Muscle of back (tissue), 13 donors: ENCODE results near the gene PPIAL4G. TPM values are rescaled to one million over a fixed set of nuclear protein-coding genes. Genes with fewer than 3 reads are reported as not detected.
"Not testable (repeated sequence)": the region's sequence is repeated elsewhere in the genome, so short reads cannot be mapped to it uniquely, and the experiment has no call there.

Experiments used
- DNase-seq, 3 donors: peaks; one replicate each; pipeline versions ENCODE4 v3.0.0 to v3.0.0-alpha.2; 2013
- long read RNA-seq, 9 donors: transcript quantifications; one replicate each; lab custom pipeline, GENCODE V29; 2026
- polyA plus RNA-seq, 10 donors: library from polyadenylated mRNA; unstranded; fragments of 120-200 nt; gene quantifications; one replicate each; pipeline ENCODE4 v1.2.1, GENCODE V29; 2013; ENCODE audit not compliant: insufficient read length in 10 of 10

PPIAL4G gene
- polyA plus RNA-seq: under 1 TPM in 4 of 10 donors, not detected in 6; 0.07 to 0.08 (median 0.07) TPM
- long read RNA-seq, donor 1: 0 reads
- long read RNA-seq, donor 2: 0 reads
- long read RNA-seq, donor 3: 0 reads
- long read RNA-seq, donor 4: 0 reads
- long read RNA-seq, donor 5: 0 reads
- long read RNA-seq, donor 6: 0 reads
- long read RNA-seq, donor 7, partial matches to known transcripts: 0 of 1 reads
- long read RNA-seq, donor 7, other reads (novel, unspliced or antisense): 0 of 1 reads
- long read RNA-seq, donor 8: 0 reads
- long read RNA-seq, donor 9: 0 reads

DNA sequence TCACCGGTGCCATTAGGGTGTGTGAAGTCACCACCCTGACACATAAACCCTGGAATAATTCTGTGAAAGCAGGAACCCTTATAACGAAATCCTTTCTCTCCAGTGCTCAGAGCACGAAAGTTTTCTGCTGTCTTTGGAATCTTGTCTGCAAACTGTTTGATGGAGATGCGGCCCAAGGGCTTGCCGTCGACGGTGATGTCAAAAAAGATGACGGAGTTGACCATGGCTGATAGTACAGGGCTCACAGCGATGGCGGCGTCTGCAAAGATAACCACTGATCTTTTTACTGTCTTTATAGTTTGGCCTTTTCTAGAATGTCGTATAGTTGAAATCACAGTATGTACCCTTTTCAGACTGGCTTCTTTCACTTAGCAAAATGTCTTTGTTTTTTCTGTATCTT lies at the start of gene PPIAL4G:
TSS of gene PPIAL4G (minus strand) at position 274 of the 400 bp plus-strand sequence. CDS start at position 224, 50 bp downstream.
- not testable (repeated sequence) for DNase-seq

DNA sequence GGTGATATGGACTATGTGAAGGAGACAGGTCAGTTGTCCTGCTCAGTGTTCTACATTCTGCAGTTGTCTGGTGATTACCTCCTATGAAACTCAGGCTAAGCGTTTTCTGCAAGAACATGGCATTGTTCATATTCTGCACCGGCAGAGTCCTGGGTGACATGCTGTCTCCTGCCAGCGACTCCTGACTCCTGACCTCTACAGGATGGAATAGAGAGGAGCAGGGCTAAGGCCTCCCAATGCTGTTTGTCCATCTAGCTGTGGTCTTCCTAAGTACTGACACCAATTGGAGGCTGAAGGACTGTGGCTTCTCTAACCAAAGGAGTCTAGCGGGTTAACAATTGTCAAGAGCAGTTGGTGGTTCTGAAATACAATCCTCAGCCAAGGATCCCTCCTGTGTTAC lies 49.1 kb upstream of the PPIAL4G start:
- not testable (repeated sequence) for DNase-seq

DNA sequence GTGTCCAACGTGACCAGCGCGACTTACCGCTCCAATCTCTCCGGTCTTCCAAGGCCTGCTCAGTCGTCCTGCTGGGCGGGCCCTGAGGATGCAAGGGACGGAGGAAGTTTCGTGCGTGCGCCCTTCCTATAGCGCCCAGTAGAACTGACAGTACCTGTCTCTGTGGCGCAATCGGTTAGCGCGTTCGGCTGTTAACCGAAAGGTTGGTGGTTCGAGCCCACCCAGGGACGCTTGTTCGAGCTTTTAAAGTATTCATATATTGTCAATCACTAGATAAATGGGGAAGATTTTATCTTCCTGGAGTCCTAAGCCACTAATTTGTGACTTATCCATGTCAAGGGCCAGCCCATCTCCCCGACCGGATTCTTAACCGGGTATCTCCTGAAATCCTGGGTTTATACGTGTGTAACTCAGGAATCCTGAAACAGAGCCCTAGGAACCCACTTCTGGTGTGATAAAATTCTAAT lies 46.0 kb upstream of the PPIAL4G start:
- peak in 2 of 3 donors; percentile 38 to 39 for DNase-seq

DNA sequence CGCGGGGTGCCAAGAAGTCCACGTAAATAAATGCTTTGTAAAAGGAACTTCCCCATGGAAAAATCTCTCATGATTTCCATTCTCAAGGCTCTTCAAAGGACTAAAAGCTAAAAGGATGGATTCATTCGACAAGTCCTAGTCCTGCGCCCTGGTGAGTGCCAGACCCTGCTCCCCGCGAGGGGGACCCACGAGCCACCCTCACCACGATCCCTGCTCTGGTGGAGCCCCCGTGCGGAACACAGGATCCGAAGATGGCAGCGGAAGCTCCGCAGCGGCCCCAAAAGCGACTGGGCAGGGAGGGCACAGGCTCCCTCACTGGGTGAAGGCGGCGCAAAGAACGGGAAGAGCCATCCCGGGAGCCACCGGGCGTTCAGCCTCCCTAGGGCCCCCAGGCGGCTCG lies 45.5 kb upstream of the PPIAL4G start:
- not testable (repeated sequence) for DNase-seq

DNA sequence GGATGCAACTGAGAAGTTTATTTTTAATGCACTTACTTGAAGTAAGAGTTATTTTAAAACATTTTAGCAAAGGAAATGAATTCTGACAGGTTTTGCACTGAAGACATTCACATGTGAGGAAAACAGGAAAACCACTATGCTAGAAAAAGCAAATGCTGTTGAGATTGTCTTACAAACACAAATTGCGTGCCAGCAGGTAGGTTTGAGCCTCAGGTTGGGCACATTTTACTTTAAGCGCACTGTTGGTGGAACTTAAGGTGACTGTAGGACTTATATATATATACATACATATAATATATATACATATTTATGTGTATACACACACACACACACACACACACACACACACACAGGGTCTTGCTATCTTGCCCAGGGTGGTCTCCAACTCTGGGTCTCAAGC lies 43.5 kb upstream of the PPIAL4G start:
- DNase-seq: not testable (repeated sequence)

DNA sequence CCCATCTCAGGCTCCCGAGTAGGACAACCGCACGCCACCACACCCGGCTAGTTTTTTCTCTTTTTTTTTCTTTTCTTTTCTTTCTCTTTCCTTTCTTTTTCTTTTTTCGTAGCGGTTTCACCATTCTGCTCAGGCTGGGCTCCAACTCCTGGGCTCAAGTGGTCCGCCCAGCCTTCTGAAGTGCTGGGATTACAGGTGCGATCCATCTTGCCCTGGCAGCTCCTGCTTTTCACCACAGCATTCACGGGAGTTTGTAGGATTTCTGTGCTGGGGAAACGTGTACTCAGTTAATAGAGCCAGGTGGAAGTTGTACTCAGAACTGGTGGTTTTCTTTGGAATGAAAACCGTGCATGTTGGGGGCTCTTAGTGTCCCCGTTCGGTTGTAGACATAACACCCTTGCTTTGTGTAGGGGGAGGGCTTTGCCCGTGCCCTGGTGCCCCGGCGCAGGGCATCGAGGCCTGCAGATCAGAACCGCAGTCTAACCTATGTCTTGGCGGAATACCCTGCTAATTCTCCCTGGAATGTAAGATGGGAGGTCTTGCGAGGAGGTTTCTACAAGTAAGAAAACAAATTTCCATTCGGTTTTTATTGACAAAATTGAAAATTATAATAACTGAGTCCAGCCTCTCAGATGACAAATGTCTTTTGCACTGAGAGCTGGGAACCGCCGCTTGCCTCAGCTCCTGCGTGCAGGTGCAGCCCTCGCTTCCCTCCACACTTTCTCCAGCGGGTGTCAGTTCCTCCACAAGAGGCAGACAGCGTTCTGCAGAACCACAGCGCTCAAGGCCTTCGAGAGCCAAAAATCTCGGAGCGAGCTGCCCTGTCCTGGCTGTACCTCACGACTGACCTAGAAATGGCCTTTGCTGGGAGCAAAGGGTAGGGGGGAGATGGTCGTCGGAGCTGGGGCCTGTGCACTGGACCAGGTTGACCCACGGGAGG lies 40.4 kb upstream of the PPIAL4G start:
- not testable (repeated sequence) for DNase-seq

DNA sequence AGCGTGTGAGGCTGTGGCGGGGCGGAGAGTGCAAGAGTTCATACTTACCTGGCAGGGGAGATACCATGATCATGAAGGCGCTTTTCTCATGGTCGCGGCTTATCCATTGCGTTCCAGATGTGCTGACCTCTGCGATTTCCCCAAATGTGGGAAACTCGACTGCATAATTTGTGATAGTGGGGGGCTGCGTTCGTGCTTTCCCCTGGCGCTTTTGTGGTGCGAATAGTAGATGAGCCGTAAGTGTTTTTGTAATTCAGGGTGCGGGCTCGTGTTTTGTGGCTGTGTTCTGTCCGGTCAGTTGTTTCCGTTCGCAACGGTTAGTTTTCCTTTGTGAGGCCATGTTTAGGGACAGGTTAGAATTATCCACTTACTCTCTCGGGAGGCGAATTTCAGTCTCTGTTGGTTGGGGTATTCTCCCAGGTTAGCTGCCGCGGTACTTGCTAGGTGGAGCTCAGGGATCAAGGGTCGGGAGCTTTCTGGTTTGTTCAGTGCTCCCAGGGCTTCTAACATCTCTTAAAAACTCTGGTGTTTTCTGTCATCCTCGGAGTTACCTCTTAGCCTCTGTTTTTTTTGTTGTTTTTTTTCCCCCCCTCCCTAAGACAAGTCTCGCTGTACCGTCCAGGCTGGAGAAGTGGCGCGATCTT lies 39.6 kb upstream of the PPIAL4G start:
- peak; percentile 88 to 97 (median 94) for DNase-seq

DNA sequence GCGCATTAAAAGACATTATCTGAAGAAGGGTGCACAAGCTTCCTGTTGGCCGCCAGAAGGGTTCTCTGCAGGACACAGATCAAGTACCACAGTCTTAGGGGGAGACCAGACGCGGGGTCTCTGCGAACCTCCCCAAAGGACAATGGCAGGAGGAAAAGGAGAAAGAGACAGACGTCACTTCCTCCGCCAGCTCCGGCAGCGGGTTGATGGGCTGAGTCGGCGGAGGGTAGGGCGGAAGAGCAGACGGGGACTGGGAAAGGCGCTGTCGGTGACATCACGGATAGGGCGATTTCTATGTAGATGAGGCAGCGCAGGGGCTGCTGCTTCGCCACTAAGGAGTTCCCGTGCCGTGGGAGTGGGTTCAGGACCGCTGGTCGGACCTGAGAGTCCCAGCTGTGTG lies 39.0 kb upstream of the PPIAL4G start:
- DNase-seq: peak; percentile 78 to 90 (median 78)

DNA sequence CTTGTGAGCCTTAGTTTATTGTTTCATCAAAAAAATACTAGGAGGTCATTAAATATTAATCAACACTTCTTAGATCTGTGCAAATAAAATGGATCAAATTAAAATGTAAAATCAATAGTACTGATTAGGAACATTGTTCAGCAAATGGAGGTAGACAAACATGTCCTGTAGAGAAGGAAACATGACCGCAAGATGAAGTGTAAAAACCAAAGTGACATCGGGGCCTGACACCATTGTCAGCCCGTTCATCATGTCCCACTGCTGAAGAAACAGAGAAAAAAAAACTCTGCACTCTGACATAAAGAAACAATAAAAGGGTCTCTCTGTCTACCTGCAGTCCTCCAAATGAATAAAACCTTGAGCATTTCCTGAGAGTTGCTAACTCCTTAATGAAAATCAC lies 31.2 kb upstream of the PPIAL4G start:
- DNase-seq: not testable (repeated sequence)

DNA sequence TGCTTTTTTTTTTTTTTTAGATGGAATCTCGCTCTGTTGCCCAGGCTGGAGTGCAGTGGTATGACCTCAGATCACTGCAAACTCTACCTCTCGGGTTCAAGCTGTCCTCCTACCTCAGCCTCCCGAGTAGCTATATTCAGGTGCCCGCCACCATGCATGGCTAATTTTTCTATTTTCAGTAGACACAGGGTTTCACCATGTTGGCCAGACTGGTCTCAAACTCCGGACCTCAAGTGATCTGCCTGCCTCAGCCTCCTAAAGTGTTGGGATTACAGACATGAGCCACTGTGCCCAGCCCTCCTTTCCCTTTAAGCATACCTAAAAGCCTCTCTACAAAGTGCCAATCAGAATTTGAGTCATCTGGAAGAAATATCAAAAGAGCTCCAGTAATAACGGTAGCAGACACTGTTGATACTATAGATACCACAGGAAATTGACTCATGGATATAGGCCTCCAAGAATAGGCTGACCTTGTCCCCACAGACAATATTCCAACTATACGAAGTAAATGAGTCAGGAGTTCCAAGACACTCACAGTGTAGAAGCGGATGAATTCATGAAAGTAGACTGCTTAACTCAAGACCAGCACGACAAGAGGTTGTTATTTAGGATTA lies 29.6 kb upstream of the PPIAL4G start:
- DNase-seq: peak in 1 of 3 donors; percentile 7

DNA sequence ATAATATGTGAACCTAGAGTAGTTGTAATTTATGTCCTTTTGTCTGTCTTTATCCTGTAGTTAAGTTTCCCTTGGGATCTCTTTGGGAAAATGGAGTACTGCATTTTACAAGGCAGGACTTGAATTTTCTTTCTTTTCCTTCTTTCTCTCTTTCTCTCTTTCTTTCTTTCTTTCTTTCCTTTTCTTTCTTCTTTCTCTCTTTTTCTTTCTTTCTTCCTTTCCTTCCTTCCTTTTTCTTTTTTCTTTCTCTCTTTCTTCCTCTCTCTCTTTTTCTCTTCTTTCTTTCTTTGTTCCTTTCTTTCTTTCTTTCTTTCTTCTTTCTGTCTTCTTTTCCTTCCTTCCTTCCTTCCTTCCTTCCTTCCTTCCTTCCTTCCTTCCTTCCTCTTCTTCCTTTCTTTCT lies 10.8 kb upstream of the PPIAL4G start:
- DNase-seq: not testable (repeated sequence)

DNA sequence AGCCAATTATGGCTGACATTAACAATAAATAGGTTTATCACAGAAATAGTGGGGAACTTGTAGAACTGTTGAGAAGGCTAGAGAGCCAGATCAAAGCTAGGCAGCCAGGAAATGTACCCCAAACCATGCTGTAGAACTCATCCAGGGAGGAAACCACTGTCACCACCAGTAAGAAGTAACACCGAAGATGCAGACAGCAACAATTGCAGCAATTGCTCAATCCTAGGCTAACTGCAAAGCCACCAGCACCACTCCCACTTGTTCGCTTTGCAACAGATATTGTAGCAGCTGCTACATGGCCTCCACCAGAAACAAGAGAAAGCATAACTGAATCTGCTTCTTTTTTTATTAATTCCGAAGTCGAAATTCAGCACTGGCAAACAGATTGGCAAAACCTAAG lies 2.0 kb downstream of the PPIAL4G start:
- not testable (repeated sequence) for DNase-seq

DNA sequence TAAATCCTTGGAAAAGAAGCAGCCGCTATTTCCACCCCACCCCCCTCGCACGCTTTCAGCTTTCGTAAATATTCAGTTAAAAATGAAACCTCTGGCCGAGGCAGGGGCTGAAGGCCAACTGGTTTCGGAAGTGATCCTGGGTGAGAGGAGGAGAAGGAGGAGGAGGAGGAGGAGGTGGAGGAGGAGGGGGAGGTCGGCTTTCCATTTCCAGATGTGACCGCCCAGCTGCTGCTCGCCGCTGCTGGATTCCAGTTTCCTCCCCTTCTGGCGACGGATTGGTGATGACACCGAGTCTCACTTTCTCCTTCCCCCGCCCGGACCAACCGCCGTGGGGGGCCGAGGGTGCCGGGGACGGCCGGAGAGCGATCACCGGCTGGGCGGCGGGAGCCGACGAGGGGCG lies 23.4 kb downstream of the PPIAL4G start:
- DNase-seq: not testable (repeated sequence)

DNA sequence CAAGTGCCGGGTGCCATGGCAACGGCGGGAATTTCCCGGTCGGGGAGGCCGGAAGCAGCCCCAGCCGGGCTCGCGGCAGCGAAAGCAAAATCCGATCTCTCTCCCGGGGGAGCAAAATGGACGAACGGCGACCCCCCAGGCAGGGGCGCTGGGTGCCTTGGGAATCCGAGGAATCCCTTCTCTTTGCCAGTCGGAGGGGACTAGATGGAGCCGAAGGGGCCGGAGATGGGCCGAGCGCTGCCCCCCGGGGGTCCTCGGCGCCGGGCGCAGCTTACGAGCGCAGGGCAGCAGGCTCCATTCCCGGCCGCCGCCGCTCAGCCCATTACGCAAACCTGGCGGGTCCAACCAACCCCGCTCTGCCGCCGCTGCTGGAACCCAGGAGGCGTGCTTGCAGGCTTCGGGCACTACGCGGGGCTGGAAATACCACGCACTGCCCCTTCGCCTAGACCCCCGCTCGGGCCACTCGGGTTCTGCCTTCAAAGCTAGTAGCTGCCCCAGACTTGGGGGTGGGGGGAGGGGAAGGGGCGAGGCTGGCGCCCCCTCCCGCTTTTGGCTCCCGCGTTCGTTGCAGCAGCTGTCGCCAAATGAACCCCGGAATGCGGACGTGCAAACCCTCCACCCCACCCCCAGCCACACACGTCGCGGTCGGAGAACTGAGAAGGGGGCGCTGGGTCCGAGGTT lies 24.1 kb downstream of the PPIAL4G start:
- peak in 2 of 3 donors; percentile 21 to 63 for DNase-seq

DNA sequence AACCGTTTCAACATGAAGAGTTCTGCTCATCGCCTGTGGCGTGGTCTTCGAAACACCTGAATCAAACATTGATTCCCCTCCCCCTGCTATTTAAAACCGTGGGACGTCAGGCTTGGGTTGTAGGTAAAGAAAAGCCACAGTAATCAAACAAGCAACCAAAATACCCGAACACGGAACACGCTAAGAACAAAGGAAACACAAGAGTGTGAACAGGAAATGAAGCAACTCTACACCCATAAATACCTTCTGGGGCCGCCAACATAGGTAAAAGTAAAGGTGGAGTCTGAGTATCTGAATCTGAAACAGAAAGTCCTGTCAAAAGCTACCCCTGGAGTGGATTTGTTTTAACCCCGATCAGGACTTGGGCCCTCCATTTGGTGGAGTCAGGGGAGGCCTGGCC lies 24.7 kb downstream of the PPIAL4G start:
- not testable (repeated sequence) for DNase-seq

DNA sequence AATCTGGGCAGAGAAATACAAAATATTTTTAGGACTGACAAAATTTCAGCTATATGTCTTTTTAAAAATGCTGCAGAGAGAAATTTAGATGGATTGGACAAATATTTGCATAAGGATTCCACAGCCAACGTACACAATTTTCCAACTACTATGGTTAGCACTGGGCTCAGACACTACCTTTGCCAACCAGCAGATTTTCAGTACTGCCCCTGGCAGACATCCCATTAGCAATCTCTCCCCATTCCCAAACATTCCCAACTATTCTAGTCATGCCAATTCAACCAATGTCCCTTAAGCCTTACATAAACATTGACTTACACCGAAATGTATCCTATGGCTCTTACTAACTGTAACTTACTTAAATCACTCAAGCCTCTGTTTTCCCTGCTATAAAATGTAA lies 30.3 kb downstream of the PPIAL4G start:
- DNase-seq: not testable (repeated sequence)

DNA sequence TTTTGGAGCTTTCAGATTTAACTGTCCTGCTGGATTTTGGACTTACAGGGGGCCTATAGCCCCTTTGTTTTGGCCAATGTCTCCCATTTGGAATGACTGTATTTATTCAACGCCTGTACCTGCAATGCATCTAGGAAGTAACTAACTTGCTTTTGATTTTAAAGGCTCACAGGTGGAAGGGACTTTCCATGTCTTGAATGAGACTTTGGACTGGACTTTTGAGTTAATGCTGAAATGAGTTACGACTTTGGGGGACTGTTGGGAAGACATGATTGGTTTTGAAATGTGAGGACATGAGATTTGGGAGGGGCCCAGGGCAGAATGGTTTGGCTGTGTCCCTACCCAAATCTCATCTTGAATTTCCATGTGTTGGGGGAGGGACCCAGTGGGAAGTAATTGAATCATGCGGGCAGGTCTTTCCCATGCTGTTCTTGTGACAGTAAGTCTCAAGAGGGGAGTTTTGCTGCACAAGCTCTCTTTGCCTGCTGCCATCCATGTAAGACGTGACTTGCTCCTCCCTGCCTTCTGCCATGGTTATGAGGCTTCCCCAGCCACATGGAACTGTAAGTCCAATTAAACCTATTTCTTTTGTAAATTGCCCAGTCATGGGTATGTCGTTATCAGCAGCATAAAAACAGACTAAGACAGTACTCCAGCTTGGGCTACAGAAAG lies 43.3 kb downstream of the PPIAL4G start:
- DNase-seq: not testable (repeated sequence)

DNA sequence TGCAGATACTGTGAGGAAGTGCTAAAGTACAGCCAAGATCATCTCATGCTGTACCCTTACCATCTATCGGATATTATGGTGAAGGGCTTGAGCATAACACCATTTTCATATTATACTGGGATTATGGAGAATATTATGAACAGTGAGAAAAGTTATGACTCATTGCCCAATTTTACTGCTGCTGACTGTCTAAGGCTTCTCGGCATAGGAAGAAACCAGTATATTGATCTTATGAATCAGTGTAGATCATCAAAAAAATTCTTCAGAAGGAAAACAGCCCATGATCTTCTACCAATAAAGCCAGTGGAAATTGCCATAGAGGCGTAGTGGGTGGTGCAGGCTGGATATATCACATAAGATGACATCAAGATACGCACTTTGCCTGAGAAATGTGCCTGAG lies 47.7 kb downstream of the PPIAL4G start:
- DNase-seq: no peak

DNA sequence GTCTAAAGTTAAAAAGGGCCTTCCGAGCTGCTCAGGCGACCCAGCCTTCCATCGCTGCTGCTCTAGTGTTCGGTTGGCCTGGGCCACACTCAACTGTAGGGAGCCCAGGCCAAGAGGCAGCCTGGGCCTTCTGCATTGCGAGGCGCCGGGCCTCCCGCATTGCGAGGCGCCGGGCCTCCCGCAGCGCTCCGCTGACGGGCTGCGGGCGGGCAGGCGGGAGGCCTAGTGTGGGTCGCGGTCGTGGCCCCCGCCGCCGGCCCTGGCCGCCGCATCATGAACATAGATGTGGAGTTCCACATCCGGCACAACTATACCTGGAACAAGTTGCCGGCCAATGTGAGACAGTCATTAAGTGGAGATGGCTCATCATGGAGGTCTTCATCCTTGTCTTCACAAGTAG lies 48.3 kb downstream of the PPIAL4G start:
- no peak for DNase-seq

DNA sequence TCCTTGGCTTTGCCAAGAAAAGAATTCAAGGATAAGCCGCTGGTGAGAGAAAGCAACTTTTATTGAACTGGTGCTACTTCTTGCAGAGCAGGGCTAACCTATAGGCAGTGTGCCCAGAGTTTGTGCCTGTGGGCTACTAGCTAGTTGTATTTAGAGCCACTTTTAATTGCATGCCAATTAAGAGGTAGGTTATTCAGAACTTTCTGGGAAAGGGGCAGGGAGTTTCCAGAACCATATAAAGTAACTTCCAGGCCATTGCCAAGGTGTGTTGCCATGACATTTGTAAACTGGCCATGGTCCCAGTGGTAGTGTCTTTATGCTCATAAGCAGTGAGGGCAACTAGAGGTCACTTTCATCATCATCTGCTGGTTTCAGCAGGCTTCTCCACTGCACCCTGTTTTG lies 50.2 kb downstream of the PPIAL4G start:
- DNase-seq: not testable (repeated sequence)
